ENCODE results near the gene CCDC149.

CCDC149 gene

GRCh38 chr4:24769571-24769970 lies 143.3 kb downstream of the CCDC149 start:
- no peak overlapping the region for H3K4me3 ChIP-seq (ENCODE audit: low read depth, low read length)
- TF ChIP-seq CTCF (IDR thresholded peaks at IDR 0.05; ENCODE audit: borderline replicate concordance, insufficient read depth, low read depth, low read length) = no peak

- no peak for TF ChIP-seq CTCF (IDR thresholded peaks at IDR 0.05; ENCODE audit: borderline replicate concordance, insufficient read depth, low read depth, low read length)
- no peak overlapping the region for H3K4me3 ChIP-seq (ENCODE audit: low read depth, low read length)
These were observed 144.2 kb downstream of the CCDC149 start for GRCh38 chr4:24768604-24769003.

GRCh38 chr4:24768006-24768405 lies 144.8 kb downstream of the CCDC149 start:
- no peak for TF ChIP-seq CTCF (IDR thresholded peaks at IDR 0.05; ENCODE audit: borderline replicate concordance, insufficient read depth, low read depth, low read length)
- no peak overlapping the region for H3K4me3 ChIP-seq (ENCODE audit: low read depth, low read length)

GRCh38 chr4:24765376-24765988 lies 147.4 kb downstream of the CCDC149 start:
- no peak overlapping the region for H3K4me3 ChIP-seq (ENCODE audit: low read depth, low read length)
- no peak for TF ChIP-seq CTCF (IDR thresholded peaks at IDR 0.05; ENCODE audit: borderline replicate concordance, insufficient read depth, low read depth, low read length)

GRCh38 chr4:24764345-24764744 lies 148.5 kb downstream of the CCDC149 start:
- H3K4me3 ChIP-seq (ENCODE audit: low read depth, low read length) = no peak overlapping the region
- TF ChIP-seq CTCF (IDR thresholded peaks at IDR 0.05; ENCODE audit: borderline replicate concordance, insufficient read depth, low read depth, low read length) = no peak

GRCh38 chr4:24763631-24764297 lies 149.1 kb downstream of the CCDC149 start:
- no peak for TF ChIP-seq CTCF (IDR thresholded peaks at IDR 0.05; ENCODE audit: borderline replicate concordance, insufficient read depth, low read depth, low read length)
- H3K4me3 ChIP-seq (ENCODE audit: low read depth, low read length) = no peak overlapping the region
